ENCODE data around the gene SP7.
"Not testable (repeated sequence)": the region's sequence is repeated elsewhere in the genome, so short reads cannot be mapped to it uniquely, and the experiment has no call there.

SP7 gene

DNA sequence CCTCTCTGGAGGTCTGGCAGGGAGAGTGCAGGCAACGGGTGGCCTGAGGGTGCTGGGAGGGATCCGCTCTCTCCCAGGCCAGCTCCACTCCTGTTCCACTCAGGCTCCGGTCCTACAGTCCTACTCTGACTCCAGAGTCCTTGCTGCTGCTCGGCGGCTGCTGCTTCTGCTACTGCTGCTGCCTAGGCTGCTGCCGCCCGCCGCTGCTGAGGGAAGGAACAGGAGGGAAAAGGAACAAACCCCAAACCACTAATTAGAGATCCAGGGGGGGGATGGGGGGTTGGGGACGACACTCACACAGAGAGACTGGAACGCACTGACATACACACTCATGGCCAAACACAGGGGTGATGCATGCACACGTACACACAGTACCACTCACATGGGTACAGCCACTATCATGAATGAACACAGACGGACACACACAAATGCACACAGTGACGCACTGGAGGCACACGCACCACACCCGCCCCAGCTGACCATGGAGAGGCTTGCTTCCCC lies at the start of gene SP7:
Gene SP7 (minus strand): TSS at position 174 of the 501 bp plus-strand sequence. CDS start 708 bp downstream, outside the sequence.
- no peak for DNase-seq

DNA sequence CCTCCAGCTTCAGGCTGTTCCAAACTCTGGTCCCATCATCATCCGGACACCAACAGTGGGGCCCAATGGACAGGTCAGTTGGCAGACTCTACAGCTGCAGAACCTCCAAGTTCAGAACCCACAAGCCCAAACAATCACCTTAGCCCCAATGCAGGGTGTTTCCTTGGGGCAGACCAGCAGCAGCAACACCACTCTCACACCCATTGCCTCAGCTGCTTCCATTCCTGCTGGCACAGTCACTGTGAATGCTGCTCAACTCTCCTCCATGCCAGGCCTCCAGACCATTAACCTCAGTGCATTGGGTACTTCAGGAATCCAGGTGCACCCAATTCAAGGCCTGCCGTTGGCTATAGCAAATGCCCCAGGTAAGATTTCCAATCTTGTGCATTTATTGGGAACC lies 47.1 kb upstream of the SP7 start:
- no peak for DNase-seq

DNA sequence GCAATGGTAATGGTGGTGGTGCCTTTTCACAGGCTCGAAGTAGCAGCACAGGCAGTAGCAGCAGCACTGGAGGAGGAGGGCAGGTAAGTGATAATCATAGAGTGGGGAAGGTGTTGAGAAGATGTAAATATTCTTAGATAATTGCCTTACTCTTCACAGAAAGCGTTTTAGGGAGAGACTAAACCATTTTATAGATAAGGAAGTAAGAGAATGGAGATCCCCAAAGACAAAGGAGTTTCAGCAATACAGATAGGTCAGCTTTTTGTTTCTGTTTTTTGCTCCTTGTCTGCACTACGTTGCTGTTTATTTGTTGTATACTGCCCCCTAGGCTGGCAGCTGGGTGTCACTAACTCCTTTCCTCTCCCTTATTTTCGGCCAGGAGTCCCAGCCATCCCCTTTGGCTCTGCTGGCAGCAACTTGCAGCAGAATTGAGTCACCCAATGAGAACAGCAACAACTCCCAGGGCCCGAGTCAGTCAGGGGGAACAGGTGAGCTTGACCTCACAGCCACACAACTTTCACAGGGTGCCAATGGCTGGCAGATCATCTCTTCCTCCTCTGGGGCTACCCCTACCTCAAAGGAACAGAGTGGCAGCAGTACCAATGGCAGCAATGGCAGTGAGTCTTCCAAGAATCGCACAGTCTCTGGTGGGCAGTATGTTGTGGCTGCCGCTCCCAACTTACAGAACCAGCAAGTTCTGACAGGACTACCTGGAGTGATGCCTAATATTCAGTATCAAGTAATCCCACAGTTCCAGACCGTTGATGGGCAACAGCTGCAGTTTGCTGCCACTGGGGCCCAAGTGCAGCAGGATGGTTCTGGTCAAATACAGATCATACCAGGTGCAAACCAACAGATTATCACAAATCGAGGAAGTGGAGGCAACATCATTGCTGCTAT lies 45.8 kb upstream of the SP7 start:
- DNase-seq = no peak

DNA sequence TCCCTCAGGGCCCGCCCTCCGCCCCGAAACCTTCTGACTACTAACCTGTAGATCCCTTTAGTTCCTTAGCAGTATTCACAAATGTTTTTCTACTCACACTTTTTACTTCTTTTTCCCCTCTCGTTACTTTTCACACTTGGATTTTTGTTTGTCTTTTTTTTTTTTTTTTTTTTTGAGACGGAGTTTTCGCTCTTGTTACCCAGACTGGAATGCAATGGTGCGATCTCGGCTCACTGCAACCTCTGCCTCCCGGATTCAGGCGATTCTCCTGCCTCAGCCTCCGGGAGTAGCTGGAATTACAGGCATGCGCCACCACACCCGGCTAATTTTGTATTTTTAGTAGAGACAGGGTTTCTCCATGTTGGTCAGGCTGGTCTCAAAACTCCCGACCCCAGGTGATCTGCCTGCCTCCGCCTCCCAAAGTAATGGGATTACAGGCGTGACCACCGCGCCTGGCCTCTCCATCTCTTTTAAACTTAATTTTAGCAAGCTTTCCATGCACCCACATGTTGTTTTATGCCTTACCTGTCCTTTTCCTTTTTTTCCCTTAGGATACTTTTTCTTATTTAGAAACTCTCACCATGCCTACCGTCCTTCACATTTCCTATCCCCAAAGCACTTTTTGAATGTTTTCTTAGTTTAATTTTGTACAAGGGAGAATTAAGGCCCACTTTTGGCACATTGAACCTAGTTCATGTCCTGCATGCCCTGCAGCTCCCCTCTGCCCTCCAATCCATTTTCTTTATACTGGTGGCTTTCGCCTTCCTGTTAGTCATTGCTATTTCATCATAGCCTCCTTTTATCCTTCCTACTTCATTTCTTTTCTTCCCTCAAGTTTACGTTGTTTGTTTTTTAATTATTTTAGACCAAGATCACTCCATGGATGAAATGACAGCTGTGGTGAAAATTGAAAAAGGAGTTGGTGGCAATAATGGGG lies 44.9 kb upstream of the SP7 start:
- no peak for DNase-seq

DNA sequence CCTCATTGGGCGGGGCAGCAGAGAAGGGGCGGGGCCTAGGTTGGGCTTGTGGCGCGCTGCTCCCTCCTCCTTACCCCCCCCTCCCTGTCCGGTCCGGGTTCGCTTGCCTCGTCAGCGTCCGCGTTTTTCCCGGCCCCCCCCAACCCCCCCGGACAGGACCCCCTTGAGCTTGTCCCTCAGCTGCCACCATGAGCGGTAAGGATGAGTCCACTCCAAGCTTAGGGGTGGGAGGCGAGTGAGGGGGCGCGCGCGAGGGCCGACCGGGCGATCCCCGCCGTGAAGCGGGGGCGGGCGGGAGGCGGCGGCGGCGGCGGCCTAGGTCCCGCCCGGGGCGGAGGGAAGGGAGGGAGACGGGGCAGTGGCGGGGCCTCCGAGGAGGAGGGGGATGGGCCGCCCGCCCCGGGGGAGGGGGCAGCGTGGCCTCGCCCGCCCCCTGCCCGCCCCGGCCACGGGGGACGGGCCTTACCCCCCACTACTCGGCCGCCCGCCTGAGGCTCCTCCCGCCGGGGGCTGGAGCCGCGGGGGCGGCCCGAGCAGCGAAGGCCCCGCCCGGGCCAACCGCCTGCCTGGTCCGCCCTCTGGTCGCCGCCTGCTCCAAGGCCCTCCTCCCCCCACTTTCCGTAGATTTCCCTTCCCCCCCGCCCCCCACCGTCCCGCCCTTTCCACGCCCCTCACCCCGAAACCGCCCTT lies 44.1 kb upstream of the SP7 start, which contains the start of gene SP1:
Gene SP1 (plus strand): TSS at position 73 of the 690 bp plus-strand sequence. CDS start 116 bp downstream, at position 189.
- peak; percentile 87 for DNase-seq

DNA sequence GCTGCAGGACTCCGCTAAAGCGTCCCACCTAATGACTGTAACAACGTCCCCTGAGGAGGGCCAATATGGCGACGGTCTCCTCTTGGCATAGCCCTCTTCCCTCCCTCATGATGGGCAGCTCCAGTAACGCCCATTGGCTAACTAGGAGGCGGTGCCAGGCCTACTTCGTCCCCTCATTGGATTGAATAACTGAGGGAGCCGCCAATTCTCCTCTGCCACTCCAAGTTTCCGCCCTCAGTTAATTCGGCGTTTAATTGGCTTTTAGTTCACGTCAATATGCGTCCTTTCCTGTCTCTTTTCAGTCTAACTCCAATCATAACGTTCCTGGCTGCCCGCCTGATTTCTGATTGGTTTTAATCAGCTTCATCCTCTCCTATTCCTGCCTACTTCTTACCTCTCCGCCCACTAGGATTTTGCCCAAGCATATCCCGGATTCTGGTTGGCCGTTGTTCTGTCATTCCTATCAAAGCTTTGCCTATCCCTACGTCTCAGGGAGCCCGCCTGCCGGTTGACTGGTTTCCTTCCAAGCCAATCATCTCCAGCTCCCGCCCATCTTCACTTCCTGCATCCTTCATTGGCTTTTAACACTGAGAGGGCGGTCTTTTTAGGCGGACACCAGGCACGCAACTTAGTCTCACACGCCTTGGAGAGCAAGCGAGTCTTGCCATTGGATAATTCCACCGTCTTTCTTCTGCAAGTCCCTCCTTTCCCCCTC lies 43.4 kb upstream of the SP7 start:
- peak; percentile 99 for DNase-seq

DNA sequence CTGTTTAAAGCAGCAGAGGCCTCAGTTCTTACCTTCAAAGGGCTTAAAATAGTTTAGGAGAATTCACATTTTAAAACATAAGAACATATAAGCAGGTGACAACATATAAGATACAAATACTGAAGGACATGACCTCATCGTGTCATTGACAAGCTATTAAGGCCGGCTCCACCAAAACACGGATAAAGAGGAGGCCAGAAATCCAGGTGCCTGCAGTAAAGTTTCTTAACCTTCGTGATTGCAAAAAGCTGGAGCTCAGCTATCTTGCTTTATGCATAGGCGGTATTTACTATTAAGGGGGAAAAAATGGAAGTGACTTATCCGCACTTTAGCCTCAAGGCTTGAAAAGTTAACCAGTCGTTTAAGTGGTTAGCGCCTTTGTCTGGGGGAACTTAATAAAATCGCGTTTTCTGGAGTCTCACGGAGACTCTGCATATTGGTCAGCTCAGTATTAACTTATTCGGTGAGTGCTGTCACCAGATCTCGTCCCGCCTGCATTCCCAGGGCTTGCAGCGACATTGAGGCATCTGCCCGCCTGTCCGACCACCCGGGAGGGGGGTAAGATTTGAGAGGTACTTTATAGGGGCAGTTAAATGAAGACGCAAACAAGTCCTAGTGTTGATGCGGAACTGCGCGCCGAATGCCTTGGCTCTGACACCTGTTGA lies 42.7 kb upstream of the SP7 start:
- DNase-seq = no peak

DNA sequence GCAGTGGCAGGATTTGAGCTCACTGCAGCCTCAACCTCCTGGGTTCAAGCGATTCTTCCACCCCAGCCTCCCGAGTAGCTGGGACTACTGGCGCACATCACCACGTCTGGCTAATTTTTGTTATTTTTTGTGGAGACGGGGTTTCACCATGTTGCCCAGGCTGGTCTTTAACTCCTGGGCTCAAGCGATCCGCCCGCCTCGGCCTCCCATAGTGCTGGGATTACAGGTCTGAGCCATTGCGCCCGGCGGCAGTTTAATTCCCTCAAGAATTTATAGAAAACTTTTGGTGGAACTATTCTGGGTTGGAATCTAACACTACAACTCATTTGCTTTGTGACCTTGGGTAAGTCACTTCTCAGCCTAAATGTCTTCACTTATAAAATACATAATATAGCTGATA lies 42.1 kb upstream of the SP7 start:
- DNase-seq = no peak

DNA sequence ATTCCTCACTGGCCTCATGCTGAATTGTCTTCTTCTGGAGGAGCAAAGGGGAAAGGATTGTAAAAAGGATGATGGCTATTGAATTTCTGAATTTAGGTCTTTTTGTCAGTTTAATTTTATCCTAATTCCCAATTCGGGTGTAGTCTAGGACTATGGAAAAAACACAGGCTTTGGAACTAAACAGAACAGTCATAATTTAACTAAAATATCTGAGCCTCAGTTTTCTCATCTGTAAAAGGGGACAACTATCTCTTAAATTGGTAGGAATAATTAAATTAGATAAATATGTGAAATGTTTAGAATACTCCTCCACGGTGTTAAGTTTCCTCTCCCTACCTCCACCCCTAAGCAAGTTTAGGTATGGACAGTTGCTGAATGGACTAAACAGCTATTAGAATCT lies 40.6 kb upstream of the SP7 start:
- no peak for DNase-seq

DNA sequence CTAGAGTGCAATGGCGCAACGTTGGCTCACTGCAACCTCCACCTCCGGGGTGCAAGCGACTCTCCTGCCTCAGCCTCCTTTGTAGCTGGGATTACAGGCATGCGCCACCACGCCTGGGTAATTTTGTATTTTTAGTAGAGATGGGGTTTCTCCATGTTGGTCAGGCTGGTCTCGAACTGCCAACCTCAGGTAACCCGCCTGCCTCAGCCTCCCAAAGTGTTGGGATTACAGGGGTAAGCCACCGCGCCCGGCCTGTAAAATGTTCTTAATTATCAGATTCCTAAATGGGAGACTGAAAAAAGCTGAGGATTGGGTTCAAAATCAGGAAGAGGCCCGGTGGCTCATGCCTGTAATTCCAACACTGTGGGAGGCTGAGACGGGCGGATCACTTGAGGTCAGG lies 38.1 kb upstream of the SP7 start:
- not testable (repeated sequence) for DNase-seq

DNA sequence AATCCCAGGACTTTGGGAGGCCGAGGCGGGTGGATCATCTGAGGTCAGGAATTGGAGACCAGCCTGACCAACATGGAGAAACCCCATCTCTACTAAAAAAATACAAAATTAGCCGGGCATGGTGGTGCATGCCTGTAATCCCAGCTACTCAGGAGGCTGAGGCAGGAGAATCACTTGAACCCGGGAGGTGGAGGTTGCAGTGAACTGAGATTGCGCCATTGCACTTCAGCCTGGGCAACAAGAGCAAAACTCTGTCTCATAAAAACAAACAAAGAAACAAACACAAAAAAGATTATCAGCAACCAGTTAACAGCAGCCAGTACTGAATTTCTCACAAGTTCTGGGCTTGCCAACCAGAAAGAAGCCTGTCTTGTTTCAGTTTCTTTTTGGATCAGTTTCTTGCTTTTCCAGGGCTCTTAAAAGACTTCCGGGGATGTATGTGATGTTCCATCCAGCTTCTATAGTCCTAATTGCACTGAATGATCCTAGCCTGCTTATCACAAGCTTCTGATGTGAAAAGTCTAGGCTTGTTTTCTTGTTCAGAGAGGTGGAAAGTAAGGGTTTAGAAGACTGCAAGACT lies 37.5 kb upstream of the SP7 start:
- DNase-seq = not testable (repeated sequence)

DNA sequence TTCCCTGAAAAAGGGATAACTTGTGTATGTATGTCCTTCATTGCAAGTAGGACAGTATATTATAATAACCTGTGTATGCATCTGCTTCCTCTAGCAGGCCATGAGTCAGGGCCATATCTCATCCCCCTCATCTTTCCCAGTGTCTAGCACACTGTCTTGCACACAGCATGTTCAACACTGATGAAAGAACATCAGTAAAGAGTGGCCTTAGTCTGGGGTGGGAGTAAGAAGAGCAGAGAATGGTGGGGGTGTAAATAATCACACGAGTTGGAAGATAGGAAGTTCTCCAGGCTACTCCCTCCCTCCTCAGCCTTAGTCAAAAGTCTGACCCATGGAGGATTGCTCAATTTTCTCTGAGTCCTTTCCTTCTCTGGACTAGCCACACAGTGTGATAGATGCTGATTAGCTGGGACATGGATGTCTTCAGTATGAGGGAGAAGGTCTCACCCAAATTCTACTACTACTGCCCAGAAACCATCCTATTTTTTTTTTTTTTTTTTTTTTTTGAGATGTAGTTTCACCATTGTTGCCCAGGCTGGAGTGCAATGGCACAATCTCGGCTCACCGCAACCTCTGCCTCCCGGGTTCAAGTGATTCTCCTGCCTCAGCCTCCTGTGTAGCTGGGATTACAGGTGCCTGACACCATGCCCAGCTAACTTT lies 29.2 kb upstream of the SP7 start:
- no peak for DNase-seq

DNA sequence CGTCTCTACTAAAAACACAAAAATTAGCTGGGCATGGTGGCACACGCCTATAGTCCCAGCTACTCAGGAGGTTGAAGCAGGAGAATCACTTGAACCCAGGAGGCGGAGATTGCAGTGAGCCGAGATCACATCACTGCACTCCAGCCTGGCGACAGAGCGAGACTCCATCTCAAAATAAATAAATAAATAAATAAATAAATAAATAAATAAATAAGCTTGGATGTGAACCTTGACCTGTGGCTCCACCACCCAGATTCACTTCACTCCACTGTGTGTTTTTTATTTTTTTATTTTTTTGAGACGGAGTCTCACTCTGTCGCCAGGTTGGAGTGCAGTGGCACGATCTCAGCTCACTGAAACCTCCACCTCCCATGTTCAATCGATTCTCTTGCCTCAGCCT lies 25.5 kb upstream of the SP7 start:
- not testable (repeated sequence) for DNase-seq

DNA sequence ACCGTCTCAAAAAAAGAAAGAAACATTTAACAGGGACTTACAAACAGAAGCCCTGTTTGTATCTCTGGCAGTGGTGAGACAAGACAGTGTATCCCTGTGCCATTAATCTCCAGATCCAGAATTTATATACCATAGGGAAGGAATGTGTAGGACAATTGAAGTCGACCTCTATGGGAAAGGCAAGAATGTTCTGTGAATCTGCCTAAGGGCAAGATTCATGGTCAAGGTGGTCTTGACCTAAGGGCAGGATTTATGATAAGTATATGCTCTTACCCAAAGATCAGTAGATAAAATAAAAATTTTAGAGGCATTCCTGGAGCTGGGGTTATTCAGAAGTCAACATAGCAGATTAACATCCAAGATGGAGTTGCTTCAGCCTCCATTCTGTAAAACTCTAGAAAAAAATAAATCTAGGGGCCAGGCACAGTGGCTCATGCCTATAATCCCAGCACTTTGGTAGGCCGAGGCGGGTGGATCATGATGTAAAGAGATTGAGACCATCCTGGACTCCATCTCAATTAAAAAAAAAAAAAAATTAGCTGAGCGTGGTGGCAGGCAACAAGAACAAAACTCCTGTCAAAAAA lies 22.8 kb upstream of the SP7 start:
- DNase-seq = no peak

DNA sequence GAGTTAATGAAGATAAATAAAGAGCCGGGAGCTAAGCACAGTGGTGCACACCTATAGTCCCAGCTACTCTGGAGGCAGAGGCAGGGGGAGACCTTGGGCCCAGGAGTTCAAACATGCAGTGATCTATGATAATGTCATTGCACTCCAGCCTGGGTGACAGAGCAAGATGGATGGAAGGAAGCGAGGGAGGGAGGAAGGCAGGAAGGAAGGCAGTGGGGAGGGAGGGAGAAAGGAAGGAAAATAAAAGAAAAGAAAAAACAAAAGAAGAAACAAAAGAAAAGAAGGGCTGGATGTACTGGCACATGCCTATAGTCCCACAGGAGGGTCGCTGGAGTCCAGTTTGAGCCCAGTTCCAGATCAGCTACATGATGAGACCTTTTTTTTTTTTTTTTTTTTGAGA lies 19.0 kb upstream of the SP7 start:
- no peak for DNase-seq

DNA sequence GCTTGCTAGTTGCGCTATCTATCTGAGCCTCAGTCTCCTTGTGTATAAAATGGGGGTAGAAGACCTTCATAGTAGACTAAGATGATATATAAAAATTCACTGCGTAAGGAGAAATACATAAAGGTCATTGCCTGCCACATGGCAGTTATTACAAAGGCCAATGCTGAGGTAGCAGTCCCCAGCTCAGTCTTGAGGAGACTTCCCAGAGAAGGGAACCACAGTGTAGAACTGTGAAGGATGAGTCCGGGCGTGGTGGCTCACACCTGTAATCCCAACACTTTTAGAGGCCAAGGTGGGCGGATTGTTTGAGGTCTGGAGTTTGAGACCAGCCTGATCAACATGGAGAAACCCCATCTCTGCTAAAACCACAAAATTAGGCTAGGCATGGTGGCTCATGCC lies 17.1 kb upstream of the SP7 start:
- DNase-seq = no peak

DNA sequence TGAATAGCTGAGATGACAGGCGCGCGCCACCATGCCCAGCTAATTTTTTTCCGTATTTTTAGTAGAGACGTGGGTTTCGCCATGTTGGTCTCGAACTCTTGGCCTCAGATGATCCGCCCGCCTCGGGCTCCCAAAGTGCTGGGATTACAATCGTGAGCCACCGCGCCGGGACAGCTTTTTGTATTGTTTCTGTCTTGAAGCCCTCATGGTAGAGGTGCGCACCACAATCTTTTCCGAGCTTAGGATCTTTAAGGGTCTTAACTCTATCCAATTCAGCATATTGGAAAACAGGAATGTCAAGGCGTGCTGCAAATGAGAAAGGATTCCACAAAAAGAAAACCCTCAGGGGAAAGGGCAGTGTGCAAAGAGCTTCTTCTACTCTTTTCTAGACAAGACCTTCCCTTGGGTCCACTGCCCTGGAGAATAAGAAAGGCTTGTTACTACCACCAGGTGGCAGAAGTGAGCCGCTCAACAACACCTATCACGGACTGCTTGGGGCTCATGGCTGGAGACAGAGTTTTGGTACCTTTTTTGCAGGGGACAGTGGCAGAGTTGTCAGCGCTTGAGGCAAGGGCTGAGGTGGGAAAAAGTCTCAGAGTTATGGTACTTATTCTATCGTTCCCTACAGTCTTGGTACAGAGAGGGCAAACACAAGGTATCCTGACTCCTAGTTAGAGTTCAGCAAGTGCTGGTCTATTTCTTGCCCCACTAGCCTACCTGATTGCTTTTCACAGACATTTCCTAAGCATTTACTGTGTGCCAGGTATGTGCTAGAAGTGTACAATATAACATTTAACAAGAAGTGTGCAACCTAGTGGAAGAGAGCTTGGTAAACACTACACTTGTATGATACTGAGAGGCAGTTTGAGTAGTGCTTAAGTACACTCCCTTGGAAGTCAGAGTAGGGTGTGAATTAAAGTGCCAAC lies 16.4 kb upstream of the SP7 start:
- peak; percentile 55 for DNase-seq

DNA sequence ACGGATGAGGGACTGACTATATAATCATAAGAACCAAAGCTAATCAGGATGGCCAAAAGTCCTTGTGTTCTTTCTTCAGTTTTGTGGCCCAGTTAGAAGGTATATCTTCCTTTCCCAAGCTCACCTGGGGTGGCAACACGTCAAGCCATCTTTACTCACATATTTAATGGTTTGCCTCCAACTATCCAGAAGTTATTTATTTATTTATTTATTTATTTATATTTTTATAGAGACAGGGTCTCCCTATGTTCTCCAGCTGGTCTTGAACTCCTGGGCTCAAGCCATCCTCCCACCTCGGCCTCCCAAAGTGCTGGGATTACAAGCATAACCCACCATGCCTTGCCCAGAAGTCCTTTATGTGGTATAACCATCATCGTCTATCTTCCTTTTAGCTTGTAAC lies 11.8 kb upstream of the SP7 start:
- no peak for DNase-seq

DNA sequence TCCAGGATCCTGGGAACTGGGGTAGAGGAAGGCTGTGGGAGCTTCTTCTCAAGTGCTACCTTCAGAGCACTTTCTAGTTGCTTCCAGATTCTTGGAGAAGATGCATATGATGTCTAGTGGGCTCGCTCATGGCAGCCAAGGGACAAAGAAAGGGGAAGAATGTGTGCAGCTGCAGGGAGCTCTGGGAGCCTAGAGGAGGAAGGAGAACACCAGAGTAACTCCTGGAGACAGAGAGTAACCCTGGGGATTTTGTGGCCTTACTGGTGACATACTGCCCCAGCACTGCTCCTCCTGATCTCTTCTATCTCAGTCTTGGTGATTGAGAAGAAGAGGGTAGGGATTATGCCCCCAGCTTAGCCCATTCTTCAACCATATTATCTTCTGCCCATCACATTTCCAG lies 10.3 kb upstream of the SP7 start:
- DNase-seq = no peak
